ENCODE data around the gene IL24.

DNA sequence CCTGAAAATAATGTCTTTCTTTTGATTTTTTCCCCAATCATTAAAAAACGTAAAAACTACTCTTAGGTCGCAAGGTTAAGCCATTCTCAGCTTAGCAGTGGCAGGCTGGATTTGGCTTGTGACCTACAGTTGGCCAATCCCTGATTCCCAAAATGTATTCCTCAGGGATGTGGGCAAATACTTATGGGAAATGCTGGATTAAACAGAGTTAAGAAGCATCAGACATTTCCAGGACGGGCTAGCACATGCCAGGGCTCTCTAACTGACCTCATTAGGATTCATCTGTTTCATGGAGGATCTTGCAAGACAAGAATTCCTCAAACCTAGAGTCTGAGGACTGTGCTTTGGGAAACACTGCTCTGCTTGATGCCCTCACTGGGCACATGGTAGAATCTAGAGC lies 982 bp upstream of the IL24 start:
- TF ChIP-seq, protein P1, sequence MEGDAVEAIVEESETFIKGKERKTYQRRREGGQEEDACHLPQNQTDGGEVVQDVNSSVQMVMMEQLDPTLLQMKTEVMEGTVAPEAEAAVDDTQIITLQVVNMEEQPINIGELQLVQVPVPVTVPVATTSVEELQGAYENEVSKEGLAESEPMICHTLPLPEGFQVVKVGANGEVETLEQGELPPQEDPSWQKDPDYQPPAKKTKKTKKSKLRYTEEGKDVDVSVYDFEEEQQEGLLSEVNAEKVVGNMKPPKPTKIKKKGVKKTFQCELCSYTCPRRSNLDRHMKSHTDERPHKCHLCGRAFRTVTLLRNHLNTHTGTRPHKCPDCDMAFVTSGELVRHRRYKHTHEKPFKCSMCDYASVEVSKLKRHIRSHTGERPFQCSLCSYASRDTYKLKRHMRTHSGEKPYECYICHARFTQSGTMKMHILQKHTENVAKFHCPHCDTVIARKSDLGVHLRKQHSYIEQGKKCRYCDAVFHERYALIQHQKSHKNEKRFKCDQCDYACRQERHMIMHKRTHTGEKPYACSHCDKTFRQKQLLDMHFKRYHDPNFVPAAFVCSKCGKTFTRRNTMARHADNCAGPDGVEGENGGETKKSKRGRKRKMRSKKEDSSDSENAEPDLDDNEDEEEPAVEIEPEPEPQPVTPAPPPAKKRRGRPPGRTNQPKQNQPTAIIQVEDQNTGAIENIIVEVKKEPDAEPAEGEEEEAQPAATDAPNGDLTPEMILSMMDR (IDR thresholded peaks at IDR 0.05) = no peak
- no peak for TF ChIP-seq POLR2A (IDR thresholded peaks at IDR 0.05)
- no peak for TF ChIP-seq POLR2AphosphoS5 (IDR thresholded peaks at IDR 0.05)

Measured in upper lobe of left lung (tissue), 4 donors.